ENCODE measurements around the gene NEDD4L.
"Not testable (repeated sequence)": the region's sequence is repeated elsewhere in the genome, so short reads cannot be mapped to it uniquely, and the experiment has no call there.

The NEDD4L gene

DNA sequence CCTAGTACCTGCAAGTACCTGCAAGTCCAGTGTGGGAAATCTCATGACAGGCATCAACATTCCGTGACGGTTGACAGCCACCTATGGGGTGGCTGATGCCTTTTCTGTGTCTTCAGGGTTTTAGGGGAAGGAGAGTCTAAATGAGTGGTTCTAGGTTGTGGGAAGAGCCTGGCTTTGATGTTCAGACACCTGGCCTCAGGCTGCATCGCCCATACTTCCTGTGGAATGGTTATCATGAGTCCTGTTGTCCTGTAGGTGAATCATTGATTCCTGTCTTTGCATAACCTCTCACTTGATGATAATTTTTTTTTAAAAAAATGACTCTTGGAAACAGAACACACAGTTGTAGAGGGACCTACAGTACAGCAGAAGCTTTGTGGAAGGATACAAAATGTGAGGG lies 108.9 kb downstream of the NEDD4L start:
- DNase-seq (ENCODE audit: low read depth, low spot score): no peak

GRCh38 chr18:58156516-58156915 lies 112.5 kb downstream of the NEDD4L start:
- no peak for DNase-seq (ENCODE audit: low read depth, low spot score)

DNA sequence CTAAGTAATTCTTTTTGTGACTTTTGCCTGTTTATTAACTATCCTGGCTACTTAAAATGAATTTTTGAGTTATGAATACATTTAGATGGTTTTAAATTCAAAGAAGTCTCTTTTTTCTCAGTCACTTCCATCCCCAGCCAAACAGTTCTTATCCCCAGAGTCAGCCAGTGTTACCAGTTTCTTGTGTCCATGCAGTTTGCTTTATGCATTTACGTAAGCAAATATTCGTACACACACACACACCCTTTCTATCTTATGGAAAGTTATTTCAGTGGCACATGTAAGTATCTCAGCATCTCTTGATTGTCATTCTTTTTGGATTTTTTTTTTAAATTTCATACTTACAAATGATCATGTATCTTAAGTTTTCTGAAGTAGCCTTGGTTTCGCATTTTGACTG lies 113.2 kb downstream of the NEDD4L start:
- no peak for DNase-seq (ENCODE audit: low read depth, low spot score)

GRCh38 chr18:58158008-58158407 lies 114.0 kb downstream of the NEDD4L start:
- no peak for DNase-seq (ENCODE audit: low read depth, low spot score)

GRCh38 chr18:58158459-58158858 lies 114.4 kb downstream of the NEDD4L start:
- no peak for DNase-seq (ENCODE audit: low read depth, low spot score)

GRCh38 chr18:58161659-58162058 lies 117.6 kb downstream of the NEDD4L start:
- no peak for DNase-seq (ENCODE audit: low read depth, low spot score)

DNA sequence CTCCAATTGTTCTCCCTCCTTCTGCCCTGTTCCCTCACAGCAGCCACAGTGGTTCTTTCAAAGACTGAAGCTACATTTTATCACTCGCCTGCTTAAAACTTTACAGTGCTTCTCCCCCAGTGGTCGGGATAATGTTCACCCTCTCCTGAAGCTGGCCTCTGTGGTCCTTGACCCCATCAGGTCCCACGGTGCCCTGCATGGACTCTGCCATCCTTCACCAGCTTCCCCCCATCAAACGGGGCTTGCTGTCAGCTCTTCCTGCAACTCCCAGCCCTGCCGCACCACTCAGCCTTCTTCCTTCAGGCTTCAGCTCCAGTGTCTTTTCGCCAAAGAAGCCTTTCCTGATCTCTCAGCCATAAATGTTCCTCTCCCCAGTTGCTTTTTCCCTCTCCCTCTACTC lies 118.1 kb downstream of the NEDD4L start:
- DNase-seq (ENCODE audit: low read depth, low spot score): no peak

DNA sequence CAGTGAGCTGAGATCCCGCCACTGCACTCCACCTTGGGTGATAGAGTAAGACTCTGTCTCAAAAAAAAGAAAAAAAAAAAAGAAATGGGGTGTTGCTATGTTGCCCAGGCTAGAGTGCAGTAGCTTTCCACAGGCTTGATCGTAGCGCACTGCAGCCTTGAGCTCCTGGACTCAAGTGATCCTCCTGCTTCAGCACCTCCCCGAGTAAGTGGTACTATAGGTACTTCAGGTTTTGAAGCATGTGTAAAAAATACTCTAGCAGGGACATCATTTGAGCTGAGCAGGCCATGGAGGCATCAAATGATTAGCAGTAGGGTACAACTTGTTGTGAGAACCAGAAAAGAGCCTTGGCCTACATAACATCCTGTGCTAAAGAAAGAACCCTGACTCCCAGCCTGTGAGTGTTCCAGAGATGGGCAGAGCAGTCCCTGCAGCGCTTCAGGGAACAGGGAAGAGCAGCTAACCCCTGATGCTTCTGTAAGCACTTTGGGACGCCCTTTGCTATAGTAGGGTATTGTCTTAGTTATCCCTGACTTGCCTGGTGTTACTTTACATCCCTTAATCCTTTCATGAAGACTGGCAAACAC lies 119.1 kb downstream of the NEDD4L start:
- DNase-seq (ENCODE audit: low read depth, low spot score): no peak

DNA sequence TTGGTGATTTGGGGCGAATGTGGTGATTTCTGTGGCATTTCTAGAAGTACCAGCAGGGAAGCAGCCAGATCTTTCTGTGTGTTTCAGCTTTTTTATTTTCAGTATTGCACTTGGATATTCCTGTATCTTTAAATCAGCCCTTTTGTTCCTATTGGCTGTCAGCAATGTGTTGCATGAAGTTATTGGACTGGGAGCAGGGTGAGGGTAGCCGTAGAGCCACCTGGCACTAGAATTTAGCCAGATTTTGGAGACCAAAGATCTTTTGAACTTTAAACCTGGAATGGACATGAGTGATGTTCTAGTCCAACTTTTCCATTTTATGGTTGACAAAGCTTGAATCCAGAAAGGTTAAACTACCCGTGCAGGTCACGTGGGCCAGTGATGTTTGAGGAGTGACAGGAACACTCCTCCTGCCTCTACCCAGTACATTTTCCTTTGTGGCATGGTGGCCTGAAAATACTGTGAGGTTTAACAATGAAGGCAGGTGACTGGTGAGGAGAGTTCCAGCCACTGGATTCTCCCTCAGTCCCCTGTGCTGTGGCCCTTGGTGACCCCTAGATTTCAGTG lies 122.3 kb downstream of the NEDD4L start:
- DNase-seq (ENCODE audit: low read depth, low spot score): no peak

DNA sequence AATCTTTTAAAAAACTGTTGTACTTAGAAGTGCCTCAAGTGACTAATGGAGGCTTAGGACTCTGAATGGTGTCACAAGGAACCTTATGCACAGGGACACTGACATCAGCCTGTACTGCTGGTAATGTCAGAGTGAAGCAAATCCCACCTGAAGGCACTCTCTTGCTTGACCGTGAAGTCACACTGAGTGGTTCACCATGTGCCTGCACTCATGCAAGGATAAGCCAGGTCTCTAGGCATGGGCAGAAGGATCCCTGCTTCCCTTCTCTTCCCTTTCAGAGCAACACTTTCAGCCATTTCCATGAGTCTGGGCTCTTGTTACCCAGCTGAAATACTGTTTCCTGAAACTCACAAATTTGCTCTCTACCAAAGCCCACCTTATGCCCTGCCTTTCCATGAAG lies 123.0 kb downstream of the NEDD4L start:
- DNase-seq (ENCODE audit: low read depth, low spot score): no peak

DNA sequence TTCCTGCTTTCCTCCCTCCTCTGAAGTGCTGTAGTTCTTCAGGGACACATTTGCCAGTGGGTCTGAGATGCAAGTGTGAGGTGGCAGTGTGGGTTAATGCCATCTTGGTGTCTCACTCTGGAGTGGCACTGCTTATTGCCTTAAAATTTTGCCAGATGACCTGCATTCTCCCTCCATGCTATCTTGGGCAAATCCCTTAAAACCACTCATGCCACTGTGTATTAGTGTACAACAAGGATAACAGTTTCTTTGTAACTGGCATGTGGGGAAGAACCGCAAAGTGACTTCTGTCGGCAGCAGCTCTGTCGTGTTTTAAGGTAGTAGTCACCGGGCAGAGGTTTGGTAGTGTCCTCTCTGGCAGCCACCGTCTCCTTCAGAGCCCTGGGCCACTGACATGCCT lies 124.2 kb downstream of the NEDD4L start:
- DNase-seq (ENCODE audit: low read depth, low spot score): no peak

DNA sequence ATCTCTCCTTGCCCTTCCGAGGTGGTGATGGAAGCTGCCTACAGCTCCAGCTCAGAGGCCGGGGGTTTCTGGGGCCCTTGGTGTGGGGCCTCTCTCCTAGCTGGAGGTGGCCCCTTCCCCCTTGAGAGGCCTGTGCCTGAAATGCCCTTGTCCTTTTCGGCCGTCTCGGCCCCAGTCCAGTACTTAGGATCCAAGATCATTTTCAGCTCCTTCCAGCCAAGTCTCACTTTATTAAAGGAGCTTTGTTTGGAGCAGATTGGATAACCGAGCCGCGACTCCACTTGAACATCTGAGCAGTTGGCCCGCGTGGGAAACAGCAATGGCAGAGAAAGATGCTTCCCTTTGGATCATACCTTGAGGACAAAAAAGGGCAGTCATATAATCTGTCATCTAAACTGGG lies 125.0 kb downstream of the NEDD4L start:
- no peak for DNase-seq (ENCODE audit: low read depth, low spot score)

DNA sequence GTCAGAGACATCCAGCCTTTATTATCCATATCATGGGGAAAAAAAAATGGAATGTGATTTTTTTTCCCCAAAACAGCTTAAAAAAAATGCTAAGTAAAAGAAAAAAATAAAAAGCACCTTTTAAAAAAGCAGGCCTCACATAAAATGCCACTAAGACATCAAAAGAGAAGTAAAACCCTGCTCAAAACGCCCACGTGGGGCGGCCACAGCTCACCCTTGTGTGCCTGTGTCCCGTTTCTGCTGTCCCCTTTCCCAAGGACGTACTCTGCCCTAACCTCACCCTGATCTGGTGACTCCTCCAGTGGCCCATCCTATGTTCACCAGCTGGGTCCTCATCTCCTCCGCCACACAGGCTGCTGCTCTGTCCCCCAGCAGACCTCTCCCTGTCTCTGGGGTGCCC lies 125.4 kb downstream of the NEDD4L start:
- DNase-seq (ENCODE audit: low read depth, low spot score): no peak

DNA sequence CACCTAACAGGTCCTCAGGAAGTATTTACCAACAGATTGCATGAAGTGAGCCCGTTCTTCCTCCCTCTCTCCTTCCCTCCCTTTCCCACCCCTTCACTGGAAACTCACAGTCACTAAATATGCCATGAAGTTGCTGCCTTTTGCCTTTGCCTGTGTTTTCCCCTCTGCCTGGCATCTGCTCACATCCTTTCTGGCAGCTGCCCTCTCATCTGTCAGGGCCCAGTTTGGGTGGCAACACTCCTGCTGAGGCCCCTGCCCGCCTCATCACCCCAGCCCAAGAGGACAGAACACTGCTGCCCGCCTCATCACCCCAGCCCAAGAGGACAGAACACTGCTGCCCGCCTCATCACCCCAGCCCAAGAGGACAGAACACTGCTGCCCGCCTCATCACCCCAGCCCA lies 126.0 kb downstream of the NEDD4L start:
- not testable (repeated sequence) for DNase-seq (ENCODE audit: low read depth, low spot score)

DNA sequence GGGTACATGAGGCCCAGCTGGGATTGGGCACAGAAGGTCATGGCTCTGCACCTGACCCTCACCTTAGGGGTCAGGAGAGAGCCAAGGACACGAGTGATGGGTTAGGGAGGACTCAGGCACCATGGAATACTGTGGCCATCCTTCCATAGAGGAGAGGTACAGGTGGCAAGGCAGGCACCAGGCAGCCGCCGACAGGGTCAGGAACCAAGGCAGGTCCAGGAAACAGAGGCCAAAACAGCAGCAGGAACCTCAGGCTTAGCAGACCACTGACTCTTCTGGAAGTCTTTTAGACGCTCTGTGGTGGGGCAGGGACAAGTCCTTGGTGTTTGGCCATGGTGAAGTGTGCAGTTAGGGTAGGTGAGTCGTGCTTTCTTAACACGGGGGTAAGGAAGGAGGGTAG lies 128.0 kb downstream of the NEDD4L start:
- DNase-seq (ENCODE audit: low read depth, low spot score): no peak

DNA sequence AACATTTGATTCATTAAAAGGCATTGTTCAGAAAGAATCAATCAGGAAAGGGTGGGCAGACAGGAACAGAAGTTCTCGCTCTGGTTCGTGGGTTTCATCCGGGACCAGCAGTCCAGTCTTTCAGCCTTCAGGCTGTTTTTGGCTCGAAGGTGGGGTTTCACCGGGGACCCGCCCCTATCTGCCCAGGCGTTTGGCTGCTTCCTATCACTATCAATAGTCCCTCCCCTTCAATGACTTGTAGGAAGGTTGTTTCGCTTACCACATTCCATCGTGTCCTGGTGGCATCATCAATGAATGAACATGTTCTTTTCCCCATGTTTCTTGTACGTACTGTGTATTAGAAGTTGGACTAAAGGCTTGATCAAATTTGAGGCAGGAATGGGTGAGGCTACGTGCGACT lies 130.3 kb downstream of the NEDD4L start:
- DNase-seq (ENCODE audit: low read depth, low spot score): no peak

DNA sequence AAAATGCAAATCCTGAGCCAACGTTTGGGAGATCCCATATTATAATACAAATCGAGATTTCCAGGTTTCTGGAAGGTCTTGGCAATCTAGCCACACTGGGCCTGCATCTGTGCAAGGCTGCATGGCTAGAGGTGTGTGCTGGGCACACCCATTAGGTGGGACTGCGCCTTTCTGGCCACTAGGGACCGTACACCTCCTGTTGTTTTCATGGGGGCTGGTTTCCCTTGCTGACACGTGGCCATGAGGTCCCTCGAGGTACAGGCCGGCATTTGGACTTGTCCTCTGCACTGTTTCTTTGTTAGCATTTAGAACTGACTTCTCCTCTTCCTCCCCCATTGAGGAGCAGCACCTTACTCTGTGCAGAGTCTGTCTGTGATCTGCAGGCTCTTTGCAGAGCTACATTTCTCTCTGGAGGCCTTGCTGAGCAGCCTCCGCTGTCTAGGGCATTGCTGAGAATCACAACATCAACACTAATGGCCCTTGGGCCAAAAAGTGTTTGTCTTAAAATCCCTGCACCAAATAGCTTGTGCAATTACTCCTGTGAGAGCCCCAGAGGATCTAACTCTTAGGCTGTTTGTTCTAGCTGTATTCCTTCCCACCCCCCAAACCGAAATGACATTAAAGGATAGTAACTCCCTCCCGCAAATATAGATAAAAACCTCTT lies 131.2 kb downstream of the NEDD4L start:
- no peak for DNase-seq (ENCODE audit: low read depth, low spot score)

GRCh38 chr18:58175786-58176176 lies 131.8 kb downstream of the NEDD4L start:
- DNase-seq (ENCODE audit: low read depth, low spot score): no peak

DNA sequence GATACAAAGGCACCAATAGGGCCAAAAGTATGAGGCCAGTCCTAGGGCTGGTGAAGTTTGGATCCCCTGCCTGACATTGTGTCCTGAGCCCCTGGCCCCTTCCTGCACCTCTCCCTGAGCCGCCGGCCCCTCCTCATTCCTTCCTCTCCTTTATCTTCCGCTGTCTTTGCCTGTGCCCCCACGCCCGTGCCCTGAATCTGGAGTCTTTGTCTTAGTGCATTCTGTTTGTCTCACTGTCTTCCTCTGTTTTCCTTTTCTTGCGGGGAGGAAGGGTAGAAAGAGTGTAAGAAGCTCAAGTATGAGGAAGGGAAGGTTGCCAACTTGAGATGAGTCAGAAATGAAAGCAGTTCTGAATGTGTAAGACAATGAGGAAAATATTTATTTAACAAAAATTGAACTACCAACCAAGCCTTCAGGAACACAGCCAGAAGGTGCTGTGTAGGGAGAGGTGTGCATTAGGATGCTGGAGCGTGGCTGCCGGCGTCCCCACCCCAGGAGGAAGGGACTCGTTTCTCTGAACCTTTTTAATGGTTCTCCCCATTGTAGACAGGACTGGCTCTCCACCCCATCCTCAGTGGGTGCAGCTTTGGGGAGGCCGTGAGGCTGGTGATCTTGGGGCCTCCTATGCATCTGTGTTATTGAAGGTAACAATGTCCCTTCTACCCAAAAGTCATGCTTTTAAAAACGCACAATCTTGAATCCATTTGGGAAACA lies 133.1 kb downstream of the NEDD4L start:
- DNase-seq (ENCODE audit: low read depth, low spot score): peak; percentile 74

- DNase-seq (ENCODE audit: low read depth, low spot score): no peak
Measured at GRCh38 chr18:58177896-58178470, 134.0 kb downstream of the NEDD4L start.

DNA sequence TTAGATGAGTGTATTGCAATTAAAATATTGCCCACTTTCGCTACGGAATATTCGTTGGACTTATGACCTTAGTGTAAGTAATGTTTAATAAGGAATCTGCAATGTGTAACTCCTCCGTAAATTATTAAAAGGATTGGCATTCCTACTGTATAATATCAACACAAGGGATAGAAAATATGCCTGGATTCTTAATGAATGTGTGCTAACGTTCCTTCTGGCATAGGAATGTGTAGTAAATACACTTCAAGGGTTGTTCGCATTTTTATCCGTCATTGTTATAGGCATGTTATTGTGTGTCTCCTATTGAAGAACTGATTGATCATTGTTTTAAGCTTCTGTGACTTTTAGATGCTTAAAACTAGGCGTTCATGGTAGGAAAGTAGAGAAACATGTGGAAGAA lies 134.5 kb downstream of the NEDD4L start:
- DNase-seq (ENCODE audit: low read depth, low spot score): no peak

DNA sequence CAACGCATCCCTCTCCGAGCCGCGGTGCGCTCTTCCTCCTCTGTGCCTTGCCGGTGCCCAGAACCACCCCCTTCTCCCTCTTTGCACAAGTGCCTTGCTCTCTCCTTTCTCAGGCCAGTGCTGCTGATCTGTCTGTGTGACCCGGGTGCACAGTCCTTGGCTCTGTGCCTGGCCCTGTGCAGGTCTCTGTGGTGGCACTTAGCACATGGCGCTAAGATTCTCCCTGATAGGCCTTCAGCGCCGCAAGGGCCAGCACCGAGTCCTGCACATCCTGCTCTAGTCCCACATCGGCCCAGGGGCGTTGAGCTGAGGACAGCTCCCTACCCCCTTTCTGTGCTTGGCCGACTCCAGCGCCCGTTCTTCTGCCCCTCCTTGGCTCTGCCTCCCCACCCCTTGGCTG lies 136.1 kb downstream of the NEDD4L start:
- no peak for DNase-seq (ENCODE audit: low read depth, low spot score)

All from smooth muscle cell of the brain vasculature (primary cell).